ENCODE data around the gene SEPTIN8.

- no peak for TF ChIP-seq CTCF (IDR thresholded peaks at IDR 0.05; ENCODE audit: insufficient read depth, low read length, poor library complexity, severe bottlenecking)
- no peak for TF ChIP-seq EZH2phosphoT487 (conservative IDR thresholded peaks at IDR 0.05; ENCODE audit: low read length)
Measured at GRCh38 chr5:132761321-132762240, 15.5 kb downstream of the SEPTIN8 start.
